ENCODE results near the gene PBRM1. TPM values are rescaled to one million over a fixed set of nuclear protein-coding genes. Genes with fewer than 3 reads are reported as not detected.
A peak's percentile ranks its signal among the peaks of the same experiment; 100 is the strongest.

The PBRM1 gene
- total RNA-seq, 2 experiments from 2014 or later, result 75.7 to 91.1 TPM

GRCh38 chr3:52530918-52531826, 154.5 kb downstream of the PBRM1 start:
- no peak overlapping the region for H3K4me3 ChIP-seq (ENCODE audit: low read depth, low read length, poor library complexity, severe bottlenecking)
- H3K27ac ChIP-seq (ENCODE audit: low read depth, low read length, poor library complexity, severe bottlenecking), result no peak overlapping the region
- peaks cover 21% of the 10 kb centered on the region for H3K36me3 ChIP-seq (ENCODE audit: insufficient read depth, low read length)
- intact Hi-C loops (cut with micrococcal nuclease; ENCODE audit: unreplicated experiment), result no loop called here
- H3K9me3 ChIP-seq (ENCODE audit: low read length), result no peaks in the 10 kb centered on the region
- POLR2A ChIA-PET, result interaction anchor here (0.5 kb wide), 1 partner anchor 1532 kb away, joined by 3 read pairs; no protein-coding TSS in a partner anchor
- H3K79me2 ChIP-seq (ENCODE audit: insufficient read depth, low read depth, low read length), result peaks cover 12% of the 10 kb centered on the region; the same call in 1 of the 2 replicates
- peak overlapping the region; percentile 99; the same call in 1 of the 2 replicates for H3K4me2 ChIP-seq (ENCODE audit: low read length)
- CTCF ChIA-PET (ENCODE audit: unreplicated experiment), result no interaction called here
- no TSS peak for BruUV-seq (replicated peaks)
- peaks cover 37% of the 10 kb centered on the region for H3K4me1 ChIP-seq (ENCODE audit: insufficient read depth, low read length, poor library complexity, severe bottlenecking)
- TF ChIP-seq, protein P1, sequence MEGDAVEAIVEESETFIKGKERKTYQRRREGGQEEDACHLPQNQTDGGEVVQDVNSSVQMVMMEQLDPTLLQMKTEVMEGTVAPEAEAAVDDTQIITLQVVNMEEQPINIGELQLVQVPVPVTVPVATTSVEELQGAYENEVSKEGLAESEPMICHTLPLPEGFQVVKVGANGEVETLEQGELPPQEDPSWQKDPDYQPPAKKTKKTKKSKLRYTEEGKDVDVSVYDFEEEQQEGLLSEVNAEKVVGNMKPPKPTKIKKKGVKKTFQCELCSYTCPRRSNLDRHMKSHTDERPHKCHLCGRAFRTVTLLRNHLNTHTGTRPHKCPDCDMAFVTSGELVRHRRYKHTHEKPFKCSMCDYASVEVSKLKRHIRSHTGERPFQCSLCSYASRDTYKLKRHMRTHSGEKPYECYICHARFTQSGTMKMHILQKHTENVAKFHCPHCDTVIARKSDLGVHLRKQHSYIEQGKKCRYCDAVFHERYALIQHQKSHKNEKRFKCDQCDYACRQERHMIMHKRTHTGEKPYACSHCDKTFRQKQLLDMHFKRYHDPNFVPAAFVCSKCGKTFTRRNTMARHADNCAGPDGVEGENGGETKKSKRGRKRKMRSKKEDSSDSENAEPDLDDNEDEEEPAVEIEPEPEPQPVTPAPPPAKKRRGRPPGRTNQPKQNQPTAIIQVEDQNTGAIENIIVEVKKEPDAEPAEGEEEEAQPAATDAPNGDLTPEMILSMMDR (conservative IDR thresholded peaks at IDR 0.05; ENCODE audit: low read length), result no peak
- no peaks in the 10 kb centered on the region for H3K9me2 ChIP-seq (ENCODE audit: insufficient read depth, low read length)
- DNase-seq (ENCODE audit: low spot score), result no peak
- H2AFZ ChIP-seq (ENCODE audit: low read length), result no peak overlapping the region
- 0 out of 2 replicates have a peak, but pooled peaks cover 6% of the 10 kb centered on the region for H4K20me1 ChIP-seq (ENCODE audit: insufficient read depth, low read length)

DNA sequence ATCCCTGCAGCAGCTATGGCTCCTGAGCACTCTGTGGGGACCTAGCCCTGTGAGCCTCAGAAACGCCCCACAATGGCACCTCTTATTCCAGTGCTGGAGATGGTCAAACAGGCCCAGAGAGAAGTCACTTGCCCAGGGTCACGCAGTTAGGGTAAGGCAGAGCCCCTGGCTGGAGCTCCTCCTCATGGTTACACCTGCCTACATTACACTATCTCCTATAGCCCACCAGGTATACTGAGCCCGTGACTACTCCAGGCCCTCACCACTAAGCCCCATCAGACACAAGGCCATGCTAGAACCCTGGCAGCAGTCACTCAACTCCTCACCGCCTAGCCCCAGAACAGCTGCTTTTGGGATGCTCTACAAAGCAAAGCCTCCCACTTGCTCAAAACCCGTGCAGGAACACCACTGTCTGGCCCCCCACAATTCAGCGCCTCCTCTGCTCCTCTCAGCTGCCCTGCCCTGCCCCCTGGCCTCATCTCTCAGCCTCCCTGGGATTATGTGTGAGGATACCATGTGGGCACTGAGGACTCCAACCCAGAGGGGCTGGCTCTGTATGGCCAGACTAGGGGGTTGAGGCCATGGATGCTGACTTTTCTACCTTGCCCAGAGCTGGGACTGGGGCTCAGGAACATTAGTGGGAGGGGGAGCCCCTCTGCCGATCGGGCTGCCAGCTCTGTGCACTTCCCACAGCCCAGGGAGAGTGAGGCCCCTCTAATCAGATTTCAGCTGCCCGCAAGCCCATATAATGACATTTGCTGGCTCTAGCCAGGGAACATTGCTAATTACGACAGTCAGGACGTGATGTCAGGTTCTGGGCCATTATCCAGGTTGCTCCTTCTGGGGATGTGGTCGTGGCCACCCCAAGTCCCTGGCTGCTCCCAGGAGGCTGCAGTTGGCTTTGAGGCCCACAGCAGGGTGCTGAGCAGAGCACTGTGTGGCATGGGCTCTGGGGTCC, 156.1 kb downstream of the PBRM1 start:
- Histone ChIP-seq H2AFZ (ENCODE audit: low read length) (no peak overlapping the region), H3K9me3 (ENCODE audit: low read length) (no peaks in the 10 kb centered on the region), H3K27ac (ENCODE audit: low read depth, low read length, poor library complexity, severe bottlenecking) (no peak overlapping the region), H3K4me2 (ENCODE audit: low read length) (no peak overlapping the region), H3K9me2 (ENCODE audit: insufficient read depth, low read length) (no peaks in the 10 kb centered on the region), H3K36me3 (ENCODE audit: insufficient read depth, low read length) (peaks cover 24% of the 10 kb centered on the region), H4K20me1 (ENCODE audit: insufficient read depth, low read length) (0 out of 2 replicates have a peak, but pooled peaks cover 6% of the 10 kb centered on the region), H3K79me2 (ENCODE audit: insufficient read depth, low read depth, low read length) (peaks cover 12% of the 10 kb centered on the region; the same call in 1 of the 2 replicates), H3K4me1 (ENCODE audit: insufficient read depth, low read length, poor library complexity, severe bottlenecking) (peaks cover 22% of the 10 kb centered on the region), H3K4me3 (ENCODE audit: low read depth, low read length, poor library complexity, severe bottlenecking) (no peak overlapping the region)
- no peak for DNase-seq (ENCODE audit: low spot score)
- BruUV-seq (replicated peaks), result no TSS peak
- intact Hi-C loops (cut with micrococcal nuclease; ENCODE audit: unreplicated experiment), result no loop called here
- TF ChIP-seq EZH2phosphoT487 (IDR thresholded peaks at IDR 0.05; ENCODE audit: borderline replicate concordance, low read depth, low read length), result no peak
- TF ChIP-seq, protein P1 (conservative IDR thresholded peaks at IDR 0.05; ENCODE audit: low read length), result no peak
- ChIA-PET CTCF (ENCODE audit: unreplicated experiment) (no interaction called here), POLR2A (no interaction called here)
